ENCODE measurements around the gene ATP1B2. TPM values are rescaled to one million over a fixed set of nuclear protein-coding genes. Genes with fewer than 3 reads are reported as not detected.

Gene ATP1B2
- total and polyA plus RNA-seq, 9 of the 15 experiments (the other 6 are each of a cell fraction or from before 2014, with no cell fraction given), result 0.23 to 6.0 (median 0.99) TPM

- TF ChIP-seq MBD1 (CRISPR knock-in tag; IDR thresholded peaks at IDR 0.05) (no peak), RAD21 (CRISPR knock-in tag; conservative IDR thresholded peaks at IDR 0.05 in 1 of 2, IDR thresholded peaks at IDR 0.05 in 1 of 2) (peak; percentile 35 to 62; a peak in 3 of 4 replicates), ZFP36 (IDR thresholded peaks at IDR 0.05; ENCODE audit: low read depth, low read length, partially characterized antibody) (no peak), FOXK2 (conservative IDR thresholded peaks at IDR 0.05 in 1 of 2, IDR thresholded peaks at IDR 0.05 in 1 of 2; ENCODE audit: low read depth in 2 of 2) (0 out of 4 replicates have a peak, but pooled peaks of 1 of the 2 experiments have one; percentile 21), MEF2A (IDR thresholded peaks at IDR 0.05; ENCODE audit: control insufficient read depth, low read depth, low read length) (no peak), NR2C2 (CRISPR knock-in tag; IDR thresholded peaks at IDR 0.05) (no peak), NR2C2 (tag; IDR thresholded peaks at IDR 0.05) (peak; percentile 25; the same call in 1 of the 2 replicates), ZFX (CRISPR knock-in tag; IDR thresholded peaks at IDR 0.05) (peak; percentile 64), ZNF655 (CRISPR knock-in tag; IDR thresholded peaks at IDR 0.05) (no peak), MCM3 (IDR thresholded peaks at IDR 0.05) (no peak), MAFG (tag; conservative IDR thresholded peaks at IDR 0.05) (no peak), EZH2 (IDR thresholded peaks at IDR 0.05; ENCODE audit: borderline replicate concordance, low read depth, low read length) (no peak), KLF13 (tag; IDR thresholded peaks at IDR 0.05; ENCODE audit: borderline replicate concordance, low read depth) (no peak)
- TF ChIP-seq, protein P1, sequence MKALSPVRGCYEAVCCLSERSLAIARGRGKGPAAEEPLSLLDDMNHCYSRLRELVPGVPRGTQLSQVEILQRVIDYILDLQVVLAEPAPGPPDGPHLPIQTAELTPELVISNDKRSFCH (CRISPR knock-in tag; IDR thresholded peaks at IDR 0.05), result no peak
- TF ChIP-seq, protein P1 (tag; IDR thresholded peaks at IDR 0.05), result no peak
- TF ChIP-seq, protein P2, sequence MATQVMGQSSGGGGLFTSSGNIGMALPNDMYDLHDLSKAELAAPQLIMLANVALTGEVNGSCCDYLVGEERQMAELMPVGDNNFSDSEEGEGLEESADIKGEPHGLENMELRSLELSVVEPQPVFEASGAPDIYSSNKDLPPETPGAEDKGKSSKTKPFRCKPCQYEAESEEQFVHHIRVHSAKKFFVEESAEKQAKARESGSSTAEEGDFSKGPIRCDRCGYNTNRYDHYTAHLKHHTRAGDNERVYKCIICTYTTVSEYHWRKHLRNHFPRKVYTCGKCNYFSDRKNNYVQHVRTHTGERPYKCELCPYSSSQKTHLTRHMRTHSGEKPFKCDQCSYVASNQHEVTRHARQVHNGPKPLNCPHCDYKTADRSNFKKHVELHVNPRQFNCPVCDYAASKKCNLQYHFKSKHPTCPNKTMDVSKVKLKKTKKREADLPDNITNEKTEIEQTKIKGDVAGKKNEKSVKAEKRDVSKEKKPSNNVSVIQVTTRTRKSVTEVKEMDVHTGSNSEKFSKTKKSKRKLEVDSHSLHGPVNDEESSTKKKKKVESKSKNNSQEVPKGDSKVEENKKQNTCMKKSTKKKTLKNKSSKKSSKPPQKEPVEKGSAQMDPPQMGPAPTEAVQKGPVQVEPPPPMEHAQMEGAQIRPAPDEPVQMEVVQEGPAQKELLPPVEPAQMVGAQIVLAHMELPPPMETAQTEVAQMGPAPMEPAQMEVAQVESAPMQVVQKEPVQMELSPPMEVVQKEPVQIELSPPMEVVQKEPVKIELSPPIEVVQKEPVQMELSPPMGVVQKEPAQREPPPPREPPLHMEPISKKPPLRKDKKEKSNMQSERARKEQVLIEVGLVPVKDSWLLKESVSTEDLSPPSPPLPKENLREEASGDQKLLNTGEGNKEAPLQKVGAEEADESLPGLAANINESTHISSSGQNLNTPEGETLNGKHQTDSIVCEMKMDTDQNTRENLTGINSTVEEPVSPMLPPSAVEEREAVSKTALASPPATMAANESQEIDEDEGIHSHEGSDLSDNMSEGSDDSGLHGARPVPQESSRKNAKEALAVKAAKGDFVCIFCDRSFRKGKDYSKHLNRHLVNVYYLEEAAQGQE (IDR thresholded peaks at IDR 0.05; ENCODE audit: borderline replicate concordance), result peak; percentile 48
- TF ChIP-seq, protein P2 (CRISPR knock-in tag; IDR thresholded peaks at IDR 0.05; ENCODE audit: low read depth), result no peak
These were observed 18.2 kb upstream of the ATP1B2 start (continued) for GRCh38 chr17:7632492-7632894.
